Measurements from ENCODE around the gene L3MBTL2.

L3MBTL2 gene

DNA sequence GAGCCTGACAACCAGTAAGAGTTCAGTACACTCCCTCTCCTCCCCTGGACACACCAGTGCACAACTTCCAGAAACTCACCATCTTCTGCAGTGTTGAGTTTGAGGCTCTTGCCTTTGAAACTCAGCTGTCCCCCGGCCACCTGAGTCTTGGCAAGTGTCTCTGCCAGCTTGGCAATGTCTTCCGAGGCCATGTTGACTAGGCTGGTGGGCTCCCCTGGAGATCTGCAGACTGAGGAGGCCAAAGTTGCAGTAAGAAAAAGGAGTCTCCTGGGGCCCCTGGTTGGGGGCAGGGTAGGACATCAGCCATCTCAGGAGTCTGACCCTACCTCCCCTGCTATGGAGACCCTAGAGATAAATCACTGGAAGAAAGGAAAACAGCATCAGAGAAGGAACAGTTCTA, 75.7 kb downstream of the L3MBTL2 start:
- no peak for TF ChIP-seq ZNF70 (CRISPR knock-in tag; IDR thresholded peaks at IDR 0.05)
- no peak for TF ChIP-seq ZC3H10 (CRISPR knock-in tag; IDR thresholded peaks at IDR 0.05)
- no peak for TF ChIP-seq ZFP3 (CRISPR knock-in tag; IDR thresholded peaks at IDR 0.05)
- no peak for TF ChIP-seq PPARA (CRISPR knock-in tag; IDR thresholded peaks at IDR 0.05; ENCODE audit: borderline replicate concordance)
- TF ChIP-seq BACH2 (CRISPR knock-in tag; IDR thresholded peaks at IDR 0.05; ENCODE audit: borderline replicate concordance): no peak
- TF ChIP-seq ZNF565 (CRISPR knock-in tag; conservative IDR thresholded peaks at IDR 0.05; ENCODE audit: low read depth): no peak
- TF ChIP-seq TCF4 (CRISPR knock-in tag; IDR thresholded peaks at IDR 0.05; ENCODE audit: borderline replicate concordance): no peak
- no peak for TF ChIP-seq ESRRG (CRISPR knock-in tag; IDR thresholded peaks at IDR 0.05)
- no peak for ATAC-seq
